Right lobe of liver (tissue), 6 donors: ENCODE results near the gene DNPH1. TPM values are rescaled to one million over a fixed set of nuclear protein-coding genes. Genes with fewer than 3 reads are reported as not detected.

Experiments
- ATAC-seq, 4 donors: fragments of 200-7000 bp; cut with Tn5 transposase; one replicate each; pipeline ENCODE4 v1.9.1; 2020; ENCODE audit warnings: mild to moderate bottlenecking in 4 of 4, moderate library complexity in 4 of 4
- DNase-seq, 3 donors: peaks; one replicate each; pipeline ENCODE4 v3.0.0-alpha.2; 2020
- H3K27ac ChIP-seq, 3 donors: fragments of 200-600 bp; one replicate each; pipeline ENCODE4 v1.8.0; 2022
- H3K27me3 ChIP-seq, 2 donors: fragments of 200-600 bp; one replicate each; pipeline ENCODE4 v1.8.0; 2022
- H3K36me3 ChIP-seq, 4 donors: fragments of 200-600 bp; sonication (generic) in 1 of 4; one replicate each; pipeline versions ENCODE4 v1.5.1 to v1.8.0; 2017 to 2022; ENCODE audit warnings: control low read depth in 1 of 4
- H3K4me1 ChIP-seq, 4 donors: fragments of 200-600 bp; sonication (generic) in 1 of 4; one replicate each; pipeline versions ENCODE4 v1.5.1 to v1.8.0; 2017 to 2022; ENCODE audit warnings: control low read depth in 1 of 4
- H3K4me3 ChIP-seq, 3 donors: fragments of 200-600 bp; one replicate each; pipeline ENCODE4 v1.8.0; 2022
- H3K9me3 ChIP-seq, 4 donors: fragments of 200-600 bp; sonication (generic) in 1 of 4; one replicate each; pipeline versions ENCODE4 v1.5.1 to v1.8.0; 2017 to 2022; ENCODE audit warnings: control low read depth in 1 of 4
- CTCF ChIP-seq, 4 donors: fragments of 200-600 bp in 3 of 4; fragments of 450-650 bp in 1 of 4; IDR thresholded peaks; one replicate each; pipeline versions ENCODE4 v1.5.1 to v1.8.0; 2016 to 2022; ENCODE audit warnings: antibody characterized with exemption in 4 of 4, mild to moderate bottlenecking in 2 of 4
- POLR2A ChIP-seq: fragments of 450-650 bp; IDR thresholded peaks from one replicate; pipeline ENCODE4 v1.6.1; 2017; ENCODE audit warnings: antibody characterized with exemption, mild to moderate bottlenecking
- WGBS: methylation state at CpG from one replicate; pipeline ENCODE4 v1.1.6; 2018; ENCODE audit warnings: low coverage, low lambda C conversion rate; ENCODE audit not compliant: insufficient coverage; ENCODE audit errors: missing lambda C conversion rate; 5-methylcytosine and 5-hydroxymethylcytosine counted together
- intact Hi-C, 2 donors: fragments of 100-400 bp; cut with DNase I; formaldehyde crosslinking; loops; one replicate each; pipeline versions ENCODE4 v1.11.2 to v1.14.1; 2022
- total RNA-seq, 6 experiments: library from RNA; depleted of rRNA in 2 of 6; stranded (reverse); fragments of >200 nt in 2 of 6; fragmentation: NEBNext Ultra II Directional in 3 of 6; extraction: Animal tissue kit (Norgen Biotek cat#: 25700) in 3 of 6; gene quantifications; one replicate each; pipeline versions ENCODE4 v1.1.0 to v1.2.4, GENCODE V29; 2016 to 2023
- donor health status: DM: no; HTN: yes; CAD: no.
- donor health status: DM: no; HTN: no; CAD: no.
- donor health status: DM: no; HTN: no; CAD: no.
- donor health status: DM: no; HTN: yes; CAD: no.
- donor health status: DM: no; HTN: yes; CAD: no.

The DNPH1 gene
- total RNA-seq, 6 experiments from 2014 or later, result 50.7 to 107 (median 62.4) TPM

GRCh38 chr6:43261198-43261597 is 31.9 kb upstream of the DNPH1 start:
- DNase-seq (peak in 1 of 3 donors; percentile 11), ATAC-seq (no peak)
- intact Hi-C loops, result loop anchor here in 1 of 2 donors (10.0 kb wide), 1 partner anchor 94 kb away; no protein-coding TSS in a partner anchor
- H3K27me3 ChIP-seq, result no peaks in the 10 kb centered on the region
- no peaks in the 10 kb centered on the region for H3K36me3 ChIP-seq
- TF ChIP-seq POLR2A (no peak), CTCF (IDR thresholded peaks at IDR 0.05) (no peak)
- H3K9me3 ChIP-seq, result no peaks in the 10 kb centered on the region
- H3K4me3 ChIP-seq, result no peak overlapping the region
- H3K4me1 ChIP-seq, result peaks cover 0 to 16% (median 8%) of the 10 kb centered on the region in 4 donors
- H3K27ac ChIP-seq, result no peak overlapping the region
- 83% methylated on average over 4 of the region's 5 CpGs for WGBS

GRCh38 chr6:43260791-43261190 is 31.5 kb upstream of the DNPH1 start:
- Histone ChIP-seq H3K4me1 (peaks cover 0 to 12% (median 5%) of the 10 kb centered on the region in 4 donors), H3K27me3 (no peaks in the 10 kb centered on the region), H3K4me3 (no peak overlapping the region), H3K36me3 (no peaks in the 10 kb centered on the region), H3K9me3 (no peaks in the 10 kb centered on the region), H3K27ac (no peak overlapping the region)
- intact Hi-C loops, result loop anchor here in 1 of 2 donors (10.0 kb wide), 1 partner anchor 94 kb away; no protein-coding TSS in a partner anchor
- ATAC-seq (no peak), DNase-seq (no peak)
- 47% methylated on average over 3 of the region's 4 CpGs for WGBS
- TF ChIP-seq POLR2A (no peak), CTCF (IDR thresholded peaks at IDR 0.05) (no peak)

GRCh38 chr6:43258807-43259686 is 29.8 kb upstream of the DNPH1 start:
- intact Hi-C loops, result no loop called here
- Histone ChIP-seq H3K27me3 (no peaks in the 10 kb centered on the region), H3K27ac (no peak overlapping the region), H3K36me3 (no peaks in the 10 kb centered on the region), H3K4me3 (no peak overlapping the region), H3K4me1 (no peaks in the 10 kb centered on the region), H3K9me3 (no peaks in the 10 kb centered on the region)
- ATAC-seq, result no peak
- peak in 1 of 3 donors; percentile 35 for DNase-seq
- WGBS, result 82% methylated on average over 16 of the region's 30 CpGs
- TF ChIP-seq CTCF (IDR thresholded peaks at IDR 0.05), result no peak
- TF ChIP-seq POLR2A, result no peak

GRCh38 chr6:43258180-43258579 is 28.9 kb upstream of the DNPH1 start:
- ATAC-seq (no peak), DNase-seq (peak in 1 of 3 donors; percentile 21)
- Histone ChIP-seq H3K27ac (no peak overlapping the region), H3K9me3 (no peaks in the 10 kb centered on the region), H3K4me3 (no peak overlapping the region), H3K36me3 (no peaks in the 10 kb centered on the region), H3K4me1 (no peaks in the 10 kb centered on the region), H3K27me3 (no peaks in the 10 kb centered on the region)
- TF ChIP-seq CTCF (IDR thresholded peaks at IDR 0.05), result no peak
- TF ChIP-seq POLR2A, result no peak
- WGBS, result 44% methylated on average over 3 of the region's 4 CpGs
- intact Hi-C loops, result no loop called here
